Amniotic epithelial cell (primary cell): ENCODE results near the gene C10orf67.
"Not testable (repeated sequence)": the region's sequence is repeated elsewhere in the genome, so short reads cannot be mapped to it uniquely, and the experiment has no call there.

Experiments
- DNase-seq: peaks from one replicate; pipeline ENCODE4 v3.0.0-alpha.2; 2010; ENCODE audit warnings: low read depth

Gene C10orf67

GRCh38 chr10:23270531-23270930 is 74.1 kb downstream of the C10orf67 start:
- DNase-seq: no peak

- DNase-seq: no peak
These were observed 81.0 kb downstream of the C10orf67 start for GRCh38 chr10:23263441-23264164.

- no peak for DNase-seq
These were observed 81.7 kb downstream of the C10orf67 start for GRCh38 chr10:23262928-23263327.

GRCh38 chr10:23258516-23258915 is 86.1 kb downstream of the C10orf67 start:
- DNase-seq: no peak

- DNase-seq: no peak
These were observed 90.8 kb downstream of the C10orf67 start for GRCh38 chr10:23253780-23254179.

GRCh38 chr10:23252859-23253258 is 91.7 kb downstream of the C10orf67 start:
- DNase-seq: not testable (repeated sequence)

- DNase-seq: not testable (repeated sequence)
These were observed 102.8 kb downstream of the C10orf67 start for GRCh38 chr10:23241779-23242178.

- no peak for DNase-seq
These were observed 106.6 kb downstream of the C10orf67 start for GRCh38 chr10:23238015-23238414.

GRCh38 chr10:23230582-23230981 is 114.0 kb downstream of the C10orf67 start:
- DNase-seq: no peak

GRCh38 chr10:23217471-23217870 is 127.1 kb downstream of the C10orf67 start:
- no peak for DNase-seq

- DNase-seq: no peak
These were observed 138.5 kb downstream of the C10orf67 start for GRCh38 chr10:23205972-23206642.

- no peak for DNase-seq
These were observed 139.8 kb downstream of the C10orf67 start for GRCh38 chr10:23204773-23205172.

- DNase-seq: no peak
These were observed 140.9 kb downstream of the C10orf67 start for GRCh38 chr10:23203369-23204325.

- no peak for DNase-seq
These were observed 141.8 kb downstream of the C10orf67 start for GRCh38 chr10:23202779-23203178.

GRCh38 chr10:23201837-23202236 is 142.8 kb downstream of the C10orf67 start:
- DNase-seq: no peak

GRCh38 chr10:23200997-23201652 is 143.5 kb downstream of the C10orf67 start:
- DNase-seq: no peak

GRCh38 chr10:23200586-23200985 is 144.0 kb downstream of the C10orf67 start:
- no peak for DNase-seq

- no peak for DNase-seq
These were observed 144.7 kb downstream of the C10orf67 start for GRCh38 chr10:23199768-23200511.

GRCh38 chr10:23198940-23199767 is 145.4 kb downstream of the C10orf67 start:
- DNase-seq: no peak

- DNase-seq: no peak
These were observed 146.0 kb downstream of the C10orf67 start for GRCh38 chr10:23198610-23198939.
